GM18502 (cell line): ENCODE data around the gene OR2T3.
"Not testable (repeated sequence)": the region's sequence is repeated elsewhere in the genome, so short reads cannot be mapped to it uniquely, and the experiment has no call there.

Source experiments
- ATAC-seq: cut with Tn5 transposase; IDR thresholded peaks from one replicate; pipeline ENCODE4 v1.9.1; 2021; ENCODE audit warnings: mild to moderate bottlenecking; ENCODE audit not compliant: unreplicated experiment, poor library complexity

OR2T3 gene

GRCh38 chr1:248459117-248459516, 14.0 kb upstream of the OR2T3 start:
- not testable (repeated sequence) for ATAC-seq

GRCh38 chr1:248471154-248471553, 2.0 kb upstream of the OR2T3 start:
- no peak for ATAC-seq

- not testable (repeated sequence) for ATAC-seq
Measured at GRCh38 chr1:248472111-248472510, 1.0 kb upstream of the OR2T3 start.

GRCh38 chr1:248475660-248476059, 2.5 kb downstream of the OR2T3 start:
- peak; percentile 86 for ATAC-seq

- peak; percentile 90 for ATAC-seq
Measured at GRCh38 chr1:248481686-248482579, 8.8 kb downstream of the OR2T3 start.

GRCh38 chr1:248488289-248488688, 15.1 kb downstream of the OR2T3 start, which contains the start of gene OR2T5:
TSS of gene OR2T5 (plus strand) at chr1:248488589. CDS start at chr1:248488589, 0 bp downstream.
- not testable (repeated sequence) for ATAC-seq

- ATAC-seq: not testable (repeated sequence)
Measured at GRCh38 chr1:248496661-248497060, 23.5 kb downstream of the OR2T3 start.

- not testable (repeated sequence) for ATAC-seq
Measured at GRCh38 chr1:248500305-248501035, 27.3 kb downstream of the OR2T3 start.

GRCh38 chr1:248507773-248508172, 34.6 kb downstream of the OR2T3 start, which contains the start of gene OR2G6:
TSS of gene OR2G6 (plus strand) at chr1:248508073. CDS start at chr1:248521647, 13,574 bp downstream.
- not testable (repeated sequence) for ATAC-seq

- ATAC-seq: peak; percentile 57
Measured at GRCh38 chr1:248510217-248510616, 37.1 kb downstream of the OR2T3 start.

GRCh38 chr1:248521856-248522255, 48.7 kb downstream of the OR2T3 start:
- ATAC-seq: no peak
